K562 (cell line): ENCODE measurements around the gene INSM1. TPM values are rescaled to one million over a fixed set of nuclear protein-coding genes. Genes with fewer than 3 reads are reported as not detected.

Experiments used
- ATAC-seq: fragments of 200-7000 bp; cut with Tn5 transposase; 3 replicates; pipeline ENCODE4 v1.9.1; 2020; ENCODE audit warnings: moderate library complexity
- BruUV-seq: library from RNA; stranded (reverse); fragments of 400-500 nt; replicated peaks from 2 replicates; lab custom pipeline; 2021; lab: Mats Ljungman, UMichigan
- CTCF ChIA-PET: fragments of 300-600 bp; formaldehyde crosslinking; extraction: SDS; loops from one replicate; lab custom pipeline; 2021; ENCODE audit warnings: low intra/inter-chr PET ratio; lab: Yijun Ruan, JAX
- POLR2A ChIA-PET: fragments of 300-600, 350-650 bp; sonication (Branson Sonifier 250); formaldehyde crosslinking; extraction: SDS; loops from one replicate; lab custom pipeline; 2021; ENCODE audit warnings: antibody characterized with exemption, inconsistent platforms; lab: Yijun Ruan, JAX
- DNase-seq, 4 experiments: peaks; one replicate each; pipeline versions ENCODE4 v3.0.0 to v3.0.0-alpha.2; 2011 to 2018; ENCODE audit warnings: low spot score in 3 of 4, mixed read lengths in 3 of 4; ENCODE audit errors: extremely low read depth in 1 of 4
- FAIRE-seq: peaks from 2 replicates; lab custom pipeline; 2011; peaks lifted over from hg19 to GRCh38; lab: Jason Lieb, UNC
- H2AFZ ChIP-seq: 2 replicates; pipeline ENCODE4 v1.6.0; 2011; ENCODE audit warnings: low read depth, low read length, control low read depth, inconsistent platforms
- H3K27ac ChIP-seq: fragments of 200-600 bp; 3 replicates; pipeline ENCODE4 v1.8.0; 2011; ENCODE audit warnings: low read depth, mild to moderate bottlenecking, control low read depth, inconsistent platforms, low read length, moderate library complexity, mixed read lengths; ENCODE audit errors: extremely low read depth
- H3K27me3 ChIP-seq, 2 experiments: fragments of 300-600 bp in 1 of 2; 2 replicates in 1 of 2; 3 replicates in 1 of 2; pipeline versions ENCODE4 v1.6.0 to v1.8.0; 2011; ENCODE audit warnings: inconsistent platforms in 2 of 2, low read length in 2 of 2, mild to moderate bottlenecking in 1 of 2, mixed read lengths in 1 of 2, moderate library complexity in 1 of 2; ENCODE audit not compliant: control insufficient read depth in 2 of 2, insufficient read depth in 2 of 2
- H3K36me3 ChIP-seq: fragments of 300-600 bp; 3 replicates; pipeline ENCODE4 v1.8.0; 2011; ENCODE audit warnings: mild to moderate bottlenecking, low read length, inconsistent platforms; ENCODE audit not compliant: control insufficient read depth, insufficient read depth
- H3K4me1 ChIP-seq, 2 experiments: fragments of 200-600 bp in 1 of 2; replicated peaks in 1 of 2; 2 replicates in 1 of 2; 3 replicates in 1 of 2; pipeline versions ENCODE4 v1.5.1 to v1.8.0; 2011; ENCODE audit warnings: inconsistent platforms in 2 of 2, low read length in 2 of 2, mild to moderate bottlenecking in 1 of 2, mixed read lengths in 1 of 2, moderate library complexity in 1 of 2; ENCODE audit not compliant: control insufficient read depth in 2 of 2, insufficient read depth in 2 of 2
- H3K4me2 ChIP-seq: 2 replicates; pipeline ENCODE4 v1.6.1; 2011; ENCODE audit warnings: low read length, control low read depth, inconsistent platforms, mixed read lengths; ENCODE audit not compliant: insufficient read depth
- H3K4me3 ChIP-seq: fragments of 200-600 bp; sonication (generic), shearing (Covaris generic); 2 replicates; pipeline ENCODE4 v1.5.1; 2016; ENCODE audit warnings: control low read depth, inconsistent platforms
- H3K79me2 ChIP-seq: fragments of 200-600 bp; 3 replicates; pipeline ENCODE4 v1.8.0; 2011; ENCODE audit warnings: low read length, inconsistent platforms; ENCODE audit not compliant: control insufficient read depth, insufficient read depth
- H3K9ac ChIP-seq, 2 experiments: 2 replicates each; pipeline versions ENCODE4 v1.6.0 to v1.6.1; 2011; ENCODE audit warnings: low read depth in 2 of 2, low read length in 2 of 2, control low read depth in 1 of 2, inconsistent platforms in 1 of 2, mild to moderate bottlenecking in 1 of 2, mixed read lengths in 1 of 2; ENCODE audit not compliant: insufficient read depth in 1 of 2
- H3K9me1 ChIP-seq: one replicate; pipeline ENCODE4 v1.6.0; 2011; ENCODE audit warnings: inconsistent platforms, mild to moderate bottlenecking, low read length, moderate library complexity; ENCODE audit not compliant: control insufficient read depth, insufficient read depth
- H3K9me3 ChIP-seq: replicated peaks from 2 replicates; pipeline ENCODE4 v1.5.1; 2011; ENCODE audit warnings: low read depth, low read length, inconsistent platforms; ENCODE audit not compliant: control insufficient read depth, insufficient read depth
- H4K20me1 ChIP-seq: replicated peaks from 2 replicates; pipeline ENCODE4 v1.6.1; 2011; ENCODE audit warnings: low read length, inconsistent platforms, mixed read lengths; ENCODE audit not compliant: control insufficient read depth, insufficient read depth
- DEAF1 ChIP-seq: fragments of 450-650 bp; formaldehyde crosslinking; IDR thresholded peaks from 2 replicates; pipeline ENCODE4 v1.4.0; 2020; ENCODE audit warnings: mild to moderate bottlenecking, moderate library complexity
- GATAD2A ChIP-seq: fragments of 450-650 bp; IDR thresholded peaks from 2 replicates; pipeline ENCODE4 v1.6.1; 2017
- HDAC2 ChIP-seq: fragments of 450-650 bp; IDR thresholded peaks from 2 replicates; pipeline ENCODE4 v1.6.1; 2016; ENCODE audit warnings: mild to moderate bottlenecking
- MEF2D ChIP-seq: conservative IDR thresholded peaks from 2 replicates; pipeline ENCODE4 v1.6.1; 2016; ENCODE audit warnings: low read depth, missing genetic modification characterization, missing compliant biosample characterization
- NFE2L1 ChIP-seq: fragments of 450-650 bp; IDR thresholded peaks from 2 replicates; pipeline ENCODE4 v1.6.1; 2016; ENCODE audit warnings: missing genetic modification characterization, low read depth, mild to moderate bottlenecking, missing compliant biosample characterization, moderate library complexity, borderline replicate concordance
- PCBP1 ChIP-seq: fragments of 200-400 bp; formaldehyde crosslinking; IDR thresholded peaks from 2 replicates; pipeline ENCODE4 v1.6.1; 2018; ENCODE audit warnings: mild to moderate bottlenecking, low read depth, low read length; ENCODE audit not compliant: poor library complexity, severe bottlenecking
- ZBED1 ChIP-seq: IDR thresholded peaks from 2 replicates; pipeline ENCODE4 v1.6.1; 2014
- ZNF140 ChIP-seq: fragments of 250-450 bp; sonication (Bioruptor Pico); IDR thresholded peaks from 2 replicates; pipeline ENCODE4 v1.8.0; 2021; ENCODE audit warnings: moderate library complexity, mild to moderate bottlenecking, inconsistent platforms
- ZNF57 ChIP-seq: fragments of 450-650 bp; formaldehyde crosslinking; IDR thresholded peaks from 2 replicates; pipeline ENCODE4 v1.4.0; 2020; ENCODE audit warnings: mild to moderate bottlenecking, moderate library complexity
- ZNF717 ChIP-seq: fragments of 250-450 bp; sonication (Bioruptor Pico); IDR thresholded peaks from 2 replicates; pipeline ENCODE4 v1.5.0; 2021
- WGBS: fragments of 100-300 bp; shearing (Covaris generic); methylation state at CpG from one replicate; pipeline ENCODE4 v1.1.6; 2016; ENCODE audit warnings: low coverage, mixed read lengths; ENCODE audit not compliant: insufficient coverage; ENCODE audit errors: missing lambda C conversion rate; 5-methylcytosine and 5-hydroxymethylcytosine counted together
- in situ Hi-C: fragments of 300-500 bp; cut with MboI; formaldehyde crosslinking; loops from 4 replicates; pipeline ENCODE4 v1.15.0; 2018; ENCODE audit warnings: inconsistent platforms, mixed read lengths
- intact Hi-C: fragments of 100-400 bp; cut with micrococcal nuclease; formaldehyde crosslinking; loops from 2 replicates; pipeline ENCODE4 v1.14.2; 2022
- polyA plus RNA-seq, 8 experiments: library from polyadenylated mRNA; depleted of rRNA in 4 of 8; stranded (reverse) in 5 of 8; unstranded in 3 of 8; fragments of >200 nt; fragmentation: Nextera tagmentation in 2 of 8; fragmentation: Illumina TruSeq in 1 of 8; extraction: Ambion mirVana in 2 of 8; extraction: Trizol in 1 of 8; gene quantifications; 2 replicates each; pipeline versions ENCODE4 v1.2.1 to v1.2.3, GENCODE V29; 2011 to 2014; ENCODE audit warnings: inconsistent platforms in 1 of 8, missing spikeins in 1 of 8
- total RNA-seq, 7 experiments: library from RNA; depleted of rRNA in 6 of 7; stranded (reverse); fragments of >200 nt in 6 of 7; fragmentation: Illumina TruSeq in 2 of 7; extraction: Trizol in 2 of 7; gene quantifications; 2 replicates each; pipeline versions ENCODE4 v1.2.1 to v1.2.3, GENCODE V29; 2011 to 2021; ENCODE audit warnings: low replicate concordance in 1 of 7

Gene INSM1
- total and polyA plus RNA-seq, 9 of the 15 experiments (the other 6 are each of a cell fraction or from before 2014, with no cell fraction given), result not detected

- no peak for ATAC-seq
Observed at GRCh38 chr20:20334489-20334888, 33.4 kb upstream of the INSM1 start.

More at GRCh38 chr20:20334489-20334888, 33.4 kb upstream of the INSM1 start:
- Histone ChIP-seq H3K27me3 (peaks cover 0 to 2% of the 10 kb centered on the region in 2 experiments; a peak in 1 of 5 replicates), H3K4me1 (no peaks in the 10 kb centered on the region)
- in situ Hi-C loops, result no loop called here
- FAIRE-seq, result no peak
- TF ChIP-seq GATAD2A (no peak), ZNF140 (CRISPR knock-in tag) (no peak), ZNF717 (CRISPR knock-in tag) (no peak), DEAF1 (CRISPR knock-in tag) (no peak), ZBED1 (no peak), MEF2D (tag) (no peak), NFE2L1 (no peak), PCBP1 (no peak), HDAC2 (no peak), ZNF57 (CRISPR knock-in tag) (no peak)
- TF ChIP-seq, all 486 proteins: peak for 0
- H3K9me3 ChIP-seq, result no peaks in the 10 kb centered on the region
- no peak overlapping the region for H3K4me2 ChIP-seq
- H2AFZ ChIP-seq, result no peak overlapping the region
- H3K4me3 ChIP-seq, result no peak overlapping the region
- WGBS, result 0% methylated on average over 5 of the region's 5 CpGs
- no peak overlapping the region for H3K27ac ChIP-seq
- no peaks in the 10 kb centered on the region for H4K20me1 ChIP-seq
- no peaks in the 10 kb centered on the region for H3K9me1 ChIP-seq
- ChIA-PET CTCF (no interaction called here), POLR2A (no interaction called here)
- BruUV-seq, result no TSS peak
- H3K79me2 ChIP-seq, result no peaks in the 10 kb centered on the region
- no peaks in the 10 kb centered on the region for H3K36me3 ChIP-seq
- H3K9ac ChIP-seq, result no peak overlapping the region
- no peak for DNase-seq
- intact Hi-C loops, result no loop called here
